Progenitor cell of endocrine pancreas (in vitro differentiated cells): ENCODE data around the gene BZW1. TPM values are rescaled to one million over a fixed set of nuclear protein-coding genes. Genes with fewer than 3 reads are reported as not detected.
A peak's percentile ranks its signal among the peaks of the same experiment; 100 is the strongest.

Experiments
- DNase-seq: peaks from one replicate; pipeline ENCODE4 v3.0.0; 2021; ENCODE audit warnings: low spot score; ENCODE audit not compliant: unreplicated experiment
- H3K27ac Mint-ChIP-seq: 2 replicates; pipeline ENCODE4 v1.8.0; 2021; ENCODE audit warnings: mild to moderate bottlenecking, moderate library complexity, mixed read lengths
- H3K27me3 Mint-ChIP-seq: 2 replicates; pipeline ENCODE4 v1.8.0; 2021; ENCODE audit warnings: mixed read lengths
- H3K36me3 Mint-ChIP-seq: 2 replicates; pipeline ENCODE4 v1.8.0; 2022; ENCODE audit warnings: mixed read lengths; ENCODE audit not compliant: insufficient read depth
- H3K4me1 Mint-ChIP-seq: 2 replicates; pipeline ENCODE4 v1.8.0; 2021; ENCODE audit warnings: low read depth, mixed read lengths
- H3K4me3 Mint-ChIP-seq: 2 replicates; pipeline ENCODE4 v1.8.0; 2021; ENCODE audit warnings: low read depth, mild to moderate bottlenecking, moderate library complexity, mixed read lengths
- H3K9me3 Mint-ChIP-seq: 2 replicates; pipeline ENCODE4 v1.8.0; 2021; ENCODE audit warnings: low read depth, mixed read lengths
- total RNA-seq: library from RNA; stranded (reverse); gene quantifications from 2 replicates; pipeline ENCODE4 v1.2.1, GENCODE V29; 2021
- TF ChIP-seq, protein P1 (sequence below): fragments of 200-600 bp; sonication (generic); IDR thresholded peaks from one replicate; pipeline ENCODE4 v1.5.0; 2021; ENCODE audit warnings: antibody characterized with exemption, mild to moderate bottlenecking; ENCODE audit not compliant: unreplicated experiment

Gene BZW1
- total RNA-seq, 1 donor from 2014 or later: 246 TPM

DNA sequence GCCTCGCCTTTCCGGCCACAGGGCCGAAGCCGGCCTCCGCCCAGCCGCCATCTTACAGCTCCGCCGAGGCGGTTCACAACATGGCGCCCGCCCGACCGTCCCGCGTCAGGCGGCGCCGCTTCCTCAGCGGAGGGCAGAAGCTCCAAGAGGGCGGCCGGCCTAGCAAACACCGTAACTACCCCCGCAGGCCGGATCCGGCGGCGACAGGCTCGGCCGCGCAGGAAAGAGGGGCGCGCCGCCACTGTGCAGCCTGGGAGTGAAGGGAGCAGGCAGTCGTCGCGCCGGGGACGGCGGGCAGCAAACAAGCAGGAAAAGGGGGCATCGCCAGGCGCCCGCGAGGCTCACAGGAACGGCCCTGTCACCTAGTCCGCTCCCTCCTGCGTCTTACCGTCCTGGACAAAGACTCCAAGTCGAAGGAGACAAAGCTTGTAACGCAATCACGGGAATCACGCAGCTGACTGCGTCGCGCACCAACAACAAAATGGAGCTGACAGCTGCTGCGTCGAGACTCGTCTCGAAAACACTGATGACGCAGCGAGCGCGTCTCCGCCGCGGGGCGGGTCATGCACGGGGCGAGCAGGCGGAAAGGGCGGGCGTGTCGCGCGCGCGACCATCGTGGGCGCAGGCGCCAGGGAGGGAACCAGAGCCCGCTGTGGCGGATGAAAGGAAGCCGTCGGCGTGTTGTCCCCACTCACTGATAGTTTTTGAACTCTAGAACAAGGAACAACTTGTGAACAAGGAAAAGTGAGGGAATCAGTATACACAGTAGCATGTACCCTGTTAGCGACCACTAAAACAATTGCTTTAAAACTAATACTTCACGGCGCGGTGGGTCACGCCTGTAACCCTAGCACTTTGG is 52.7 kb downstream of the BZW1 start, which contains the start of gene CLK1:
TSS of gene CLK1 (minus strand) at position 483 of the 859 bp plus-strand sequence. CDS start 2,796 bp downstream, outside the sequence.
- Mint-ChIP-seq H3K27me3 (no peaks in the 10 kb centered on the region), H3K4me3 (peak within 1 kb of the TSS; percentile 99), H3K4me1 (peaks cover 26% of the 10 kb centered on the region), H3K27ac (peak within 1 kb of the TSS; percentile 100), H3K36me3 (peaks cover 14% of the 10 kb centered on the region), H3K9me3 (no peaks in the 10 kb centered on the region)
- DNase-seq: peak; percentile 86
- TF ChIP-seq, protein P1, sequence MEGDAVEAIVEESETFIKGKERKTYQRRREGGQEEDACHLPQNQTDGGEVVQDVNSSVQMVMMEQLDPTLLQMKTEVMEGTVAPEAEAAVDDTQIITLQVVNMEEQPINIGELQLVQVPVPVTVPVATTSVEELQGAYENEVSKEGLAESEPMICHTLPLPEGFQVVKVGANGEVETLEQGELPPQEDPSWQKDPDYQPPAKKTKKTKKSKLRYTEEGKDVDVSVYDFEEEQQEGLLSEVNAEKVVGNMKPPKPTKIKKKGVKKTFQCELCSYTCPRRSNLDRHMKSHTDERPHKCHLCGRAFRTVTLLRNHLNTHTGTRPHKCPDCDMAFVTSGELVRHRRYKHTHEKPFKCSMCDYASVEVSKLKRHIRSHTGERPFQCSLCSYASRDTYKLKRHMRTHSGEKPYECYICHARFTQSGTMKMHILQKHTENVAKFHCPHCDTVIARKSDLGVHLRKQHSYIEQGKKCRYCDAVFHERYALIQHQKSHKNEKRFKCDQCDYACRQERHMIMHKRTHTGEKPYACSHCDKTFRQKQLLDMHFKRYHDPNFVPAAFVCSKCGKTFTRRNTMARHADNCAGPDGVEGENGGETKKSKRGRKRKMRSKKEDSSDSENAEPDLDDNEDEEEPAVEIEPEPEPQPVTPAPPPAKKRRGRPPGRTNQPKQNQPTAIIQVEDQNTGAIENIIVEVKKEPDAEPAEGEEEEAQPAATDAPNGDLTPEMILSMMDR: no peak

- Mint-ChIP-seq H3K4me3 (no peak overlapping the region), H3K27me3 (no peaks in the 10 kb centered on the region), H3K4me1 (peaks cover 2% of the 10 kb centered on the region), H3K27ac (no peak overlapping the region), H3K36me3 (peaks cover 5% of the 10 kb centered on the region), H3K9me3 (no peaks in the 10 kb centered on the region)
- TF ChIP-seq, protein P1: no peak
- no peak for DNase-seq
These were observed 57.3 kb downstream of the BZW1 start for GRCh38 chr2:200869014-200869413.

DNA sequence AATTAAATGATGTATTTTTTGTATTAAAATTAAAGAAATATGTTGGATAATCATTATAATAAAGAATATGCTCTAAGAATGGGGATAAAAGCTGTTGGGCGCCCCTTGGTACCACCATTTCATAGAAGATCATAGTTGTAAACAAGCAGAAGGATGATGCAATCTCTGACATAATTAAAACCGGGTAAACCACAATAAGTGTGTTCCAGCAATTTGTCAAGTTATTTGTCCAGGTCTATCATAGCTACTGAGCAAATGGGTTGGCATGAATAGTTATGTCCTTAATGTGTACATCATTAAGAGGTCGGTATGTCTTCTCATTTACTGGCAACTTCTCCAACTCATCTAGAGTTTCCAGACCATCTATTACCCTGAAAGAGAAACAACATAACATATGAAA is 59.4 kb downstream of the BZW1 start:
- no peaks in the 10 kb centered on the region for H3K27me3 Mint-ChIP-seq
- H3K9me3 Mint-ChIP-seq: no peaks in the 10 kb centered on the region
- no peak for DNase-seq
- TF ChIP-seq, protein P1: no peak
- H3K4me1 Mint-ChIP-seq: no peaks in the 10 kb centered on the region
- peaks cover 10% of the 10 kb centered on the region for H3K36me3 Mint-ChIP-seq
- H3K27ac Mint-ChIP-seq: no peak overlapping the region
- H3K4me3 Mint-ChIP-seq: no peak overlapping the region

- Mint-ChIP-seq H3K4me3 (no peak overlapping the region), H3K4me1 (no peaks in the 10 kb centered on the region), H3K9me3 (no peaks in the 10 kb centered on the region), H3K36me3 (peaks cover 12% of the 10 kb centered on the region), H3K27ac (no peak overlapping the region), H3K27me3 (no peaks in the 10 kb centered on the region)
- no peak for DNase-seq
- TF ChIP-seq, protein P1: no peak
These were observed 61.9 kb downstream of the BZW1 start for GRCh38 chr2:200873560-200873959.

Other genes with a start within 250 kb of the BZW1 start
- 4.1 and 5.5 TPM in 2 replicates for gene AOX1, start 225.9 kb upstream of the BZW1 start, total RNA-seq
- 128 and 129 TPM in 2 replicates for gene CLK1, start 52.7 kb downstream of the BZW1 start, total RNA-seq
- gene PPIL3, start 77.2 kb downstream of the BZW1 start, total RNA-seq: 65.1 and 71.8 TPM in 2 replicates
- 27.1 and 27.5 TPM in 2 replicates for gene NIF3L1, start 77.5 kb downstream of the BZW1 start, total RNA-seq
- 39.5 and 45.3 TPM in 2 replicates for gene ORC2, start 151.8 kb downstream of the BZW1 start, total RNA-seq